ENCODE results near the gene MGAT5. TPM values are rescaled to one million over a fixed set of nuclear protein-coding genes. Genes with fewer than 3 reads are reported as not detected.
"Not testable (repeated sequence)": the region's sequence is repeated elsewhere in the genome, so short reads cannot be mapped to it uniquely, and the experiment has no call there.

Gene MGAT5
- total RNA-seq, 2 experiments from 2014 or later: 48.5 to 54.3 TPM

DNA sequence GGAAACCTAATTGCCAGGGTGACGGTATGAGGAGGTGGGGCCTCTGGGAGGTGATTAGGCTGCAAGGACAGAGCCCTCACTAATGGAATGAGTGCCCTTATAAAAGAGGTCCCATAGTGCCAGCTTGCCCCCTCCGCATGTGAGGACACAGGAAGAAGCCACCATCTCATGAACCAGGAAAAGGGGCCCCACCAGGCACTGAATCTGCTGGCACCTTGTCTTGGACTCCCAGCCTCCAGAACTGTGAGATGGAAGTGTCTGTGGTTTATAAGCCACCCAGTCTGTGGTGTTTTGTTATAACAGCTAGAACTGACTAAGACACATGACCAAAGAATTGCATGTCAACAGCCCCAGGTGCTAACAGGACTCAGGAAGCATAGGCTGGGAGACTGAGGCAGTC lies 214.3 kb downstream of the MGAT5 start:
- H3K4me3 Mint-ChIP-seq: no peak overlapping the region
- no peak for DNase-seq
- no peaks in the 10 kb centered on the region for H3K4me1 Mint-ChIP-seq (ENCODE audit: low read depth)
- ChIA-PET POLR2A (no interaction called here), CTCF (interaction anchor here (1.2 kb wide), 1 partner anchor 66 kb away, joined by 3 read pairs; no protein-coding TSS in a partner anchor)
- no peak for ATAC-seq
- no peaks in the 10 kb centered on the region for H3K36me3 Mint-ChIP-seq (ENCODE audit: low read depth)
- no peaks in the 10 kb centered on the region for H3K27me3 Mint-ChIP-seq (ENCODE audit: low read depth)
- peaks cover 5% of the 10 kb centered on the region for H3K9me3 Mint-ChIP-seq (ENCODE audit: insufficient read depth)
- no peak overlapping the region for H3K27ac Mint-ChIP-seq

DNA sequence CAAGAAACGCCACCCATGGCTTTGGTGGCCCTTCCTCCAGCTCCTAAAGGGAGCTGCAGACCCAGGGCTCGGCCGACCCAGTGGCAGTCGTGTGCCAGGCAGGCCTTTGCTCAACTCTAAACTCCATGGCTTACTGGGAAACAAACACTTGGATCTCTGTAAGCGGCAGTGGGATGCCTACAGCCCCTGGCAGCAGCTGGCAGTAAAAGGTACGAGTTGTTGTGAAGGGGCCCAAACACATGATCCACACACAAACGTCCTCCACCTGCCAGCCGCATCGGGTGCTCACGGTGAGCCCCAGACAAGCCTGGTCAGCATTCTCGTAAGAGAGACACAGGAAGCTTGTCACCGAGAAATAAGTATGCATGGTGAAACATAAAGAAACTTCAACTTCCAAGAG lies 214.9 kb downstream of the MGAT5 start:
- no peak for DNase-seq
- H3K4me3 Mint-ChIP-seq: no peak overlapping the region
- no peak overlapping the region for H3K27ac Mint-ChIP-seq
- H3K4me1 Mint-ChIP-seq (ENCODE audit: low read depth): no peaks in the 10 kb centered on the region
- H3K36me3 Mint-ChIP-seq (ENCODE audit: low read depth): no peaks in the 10 kb centered on the region
- H3K27me3 Mint-ChIP-seq (ENCODE audit: low read depth): peaks cover 2% of the 10 kb centered on the region
- no peak for ATAC-seq
- POLR2A ChIA-PET: no interaction called here
- peaks cover 11% of the 10 kb centered on the region for H3K9me3 Mint-ChIP-seq (ENCODE audit: insufficient read depth)
- CTCF ChIA-PET: interaction anchor here (1.2 kb wide), 1 partner anchor 66 kb away, joined by 3 read pairs; no protein-coding TSS in a partner anchor

GRCh38 chr2:134469516-134470115 lies 215.7 kb downstream of the MGAT5 start:
- Mint-ChIP-seq H3K9me3 (ENCODE audit: insufficient read depth) (peaks cover 14% of the 10 kb centered on the region), H3K4me3 (no peak overlapping the region), H3K36me3 (ENCODE audit: low read depth) (no peaks in the 10 kb centered on the region), H3K27ac (no peak overlapping the region), H3K4me1 (ENCODE audit: low read depth) (no peaks in the 10 kb centered on the region), H3K27me3 (ENCODE audit: low read depth) (peaks cover 10% of the 10 kb centered on the region)
- ChIA-PET CTCF (interaction anchor here (1.4 kb wide), 1 partner anchor 17 kb away, joined by 3 read pairs; no protein-coding TSS in a partner anchor), POLR2A (no interaction called here)
- no peak for ATAC-seq
- no peak for DNase-seq

DNA sequence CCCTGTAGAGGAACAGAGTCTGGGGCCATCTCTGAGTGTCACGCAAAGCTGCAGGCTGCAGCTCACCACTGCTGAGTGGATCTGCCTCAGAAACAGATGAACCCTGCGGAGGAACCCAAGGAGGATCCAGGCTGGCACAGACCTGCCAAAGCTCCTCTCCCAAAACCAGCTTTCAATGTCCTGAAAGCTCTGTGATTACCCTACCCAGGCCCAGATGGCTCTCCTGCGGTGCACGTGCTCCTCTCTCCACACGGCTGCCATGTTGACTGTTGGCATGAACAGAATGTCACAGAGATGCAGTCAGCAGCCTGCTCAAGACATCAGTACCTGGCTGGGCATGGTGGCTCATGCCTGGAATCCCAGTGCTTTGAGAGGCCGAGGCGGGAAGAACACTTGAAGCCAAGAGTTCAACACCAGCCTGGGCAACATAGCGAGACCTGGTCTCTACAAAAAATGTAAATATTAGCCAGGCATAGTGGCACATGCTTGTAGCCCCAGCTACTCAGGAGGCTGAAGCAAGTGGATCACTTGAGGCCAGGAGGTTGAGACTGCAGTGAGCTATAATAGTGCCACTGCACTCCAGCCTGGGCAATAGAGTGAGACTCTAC lies 216.8 kb downstream of the MGAT5 start:
- DNase-seq (no peak), ATAC-seq (no peak)
- H3K36me3 Mint-ChIP-seq (ENCODE audit: low read depth): no peaks in the 10 kb centered on the region
- H3K4me3 Mint-ChIP-seq: no peak overlapping the region
- CTCF ChIA-PET: interaction anchor here (1.4 kb wide), 1 partner anchor 18 kb away, joined by 3 read pairs; no protein-coding TSS in a partner anchor
- H3K9me3 Mint-ChIP-seq (ENCODE audit: insufficient read depth): peaks cover 14% of the 10 kb centered on the region
- H3K4me1 Mint-ChIP-seq (ENCODE audit: low read depth): no peaks in the 10 kb centered on the region
- H3K27ac Mint-ChIP-seq: no peak overlapping the region
- H3K27me3 Mint-ChIP-seq (ENCODE audit: low read depth): peaks cover 10% of the 10 kb centered on the region
- POLR2A ChIA-PET: no interaction called here

- H3K4me1 Mint-ChIP-seq (ENCODE audit: low read depth); H3K27ac Mint-ChIP-seq; POLR2A ChIA-PET; H3K4me3 Mint-ChIP-seq; H3K36me3 Mint-ChIP-seq (ENCODE audit: low read depth); ATAC-seq; DNase-seq; CTCF ChIA-PET: not testable (repeated sequence)
- H3K27me3 Mint-ChIP-seq (ENCODE audit: low read depth): peaks cover 17% of the 10 kb centered on the region
- H3K9me3 Mint-ChIP-seq (ENCODE audit: insufficient read depth): peaks cover 14% of the 10 kb centered on the region
Measured at GRCh38 chr2:134476982-134477381, 223.1 kb downstream of the MGAT5 start.

GRCh38 chr2:134479696-134480330 lies 225.9 kb downstream of the MGAT5 start:
- H3K4me3 Mint-ChIP-seq: no peak overlapping the region
- ChIA-PET CTCF (no interaction called here), POLR2A (no interaction called here)

GRCh38 chr2:134482131-134482723 lies 228.4 kb downstream of the MGAT5 start:
- no peaks in the 10 kb centered on the region for H3K36me3 Mint-ChIP-seq (ENCODE audit: low read depth)
- H3K27ac Mint-ChIP-seq: no peak overlapping the region
- no peaks in the 10 kb centered on the region for H3K27me3 Mint-ChIP-seq (ENCODE audit: low read depth)
- ChIA-PET POLR2A (no interaction called here), CTCF (no interaction called here)
- H3K9me3 Mint-ChIP-seq (ENCODE audit: insufficient read depth): no peaks in the 10 kb centered on the region
- no peak for ATAC-seq
- no peak overlapping the region for H3K4me3 Mint-ChIP-seq
- no peak for DNase-seq
- H3K4me1 Mint-ChIP-seq (ENCODE audit: low read depth): no peaks in the 10 kb centered on the region

More at GRCh38 chr2:134479696-134480330, 225.9 kb downstream of the MGAT5 start:
- H3K36me3 Mint-ChIP-seq (ENCODE audit: low read depth): no peaks in the 10 kb centered on the region
- H3K27ac Mint-ChIP-seq: no peak overlapping the region
- no peaks in the 10 kb centered on the region for H3K4me1 Mint-ChIP-seq (ENCODE audit: low read depth)
- H3K27me3 Mint-ChIP-seq (ENCODE audit: low read depth): peaks cover 7% of the 10 kb centered on the region
- ATAC-seq (no peak), DNase-seq (no peak)
- H3K9me3 Mint-ChIP-seq (ENCODE audit: insufficient read depth): no peaks in the 10 kb centered on the region

DNA sequence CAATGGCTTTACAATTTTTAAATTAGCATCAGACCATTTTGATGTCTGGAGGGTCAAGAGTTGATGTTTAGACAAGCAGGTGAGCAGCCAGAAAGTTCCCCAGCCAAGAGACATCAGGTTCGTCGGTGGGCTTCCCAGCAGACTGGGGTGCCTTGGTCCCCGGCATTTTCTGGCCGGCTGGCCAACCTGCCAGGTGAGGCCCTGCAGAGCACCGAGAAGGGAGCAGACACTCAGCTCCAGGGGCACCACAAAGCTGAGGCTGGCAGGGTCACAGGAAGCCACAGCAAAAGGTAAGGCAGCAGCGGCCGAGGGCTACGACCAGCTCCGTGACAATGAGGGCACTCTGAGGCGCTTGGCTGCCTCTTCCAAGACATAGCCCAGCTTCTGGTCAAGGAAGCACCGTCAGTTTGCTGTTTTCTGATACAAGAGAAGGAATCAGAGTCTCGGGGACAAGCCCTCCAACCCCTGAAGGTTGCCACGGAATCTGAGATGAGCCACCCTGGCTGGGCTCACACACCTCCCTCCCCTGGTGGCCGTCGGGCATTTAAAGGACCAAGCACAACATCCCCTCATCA lies 229.0 kb downstream of the MGAT5 start:
- H3K9me3 Mint-ChIP-seq (ENCODE audit: insufficient read depth): no peaks in the 10 kb centered on the region

GRCh38 chr2:134489732-134490384 lies 236.0 kb downstream of the MGAT5 start:
- ATAC-seq (no peak), DNase-seq (no peak)

More for the DNA sequence above, 229.0 kb downstream of the MGAT5 start:
- Mint-ChIP-seq H3K36me3 (ENCODE audit: low read depth) (no peaks in the 10 kb centered on the region), H3K4me3 (no peak overlapping the region), H3K27me3 (ENCODE audit: low read depth) (no peaks in the 10 kb centered on the region), H3K27ac (no peak overlapping the region), H3K4me1 (ENCODE audit: low read depth) (no peaks in the 10 kb centered on the region)
- DNase-seq: no peak
- CTCF ChIA-PET: no interaction called here
- no peak for ATAC-seq
- POLR2A ChIA-PET: no interaction called here

GRCh38 chr2:134490559-134490958 lies 236.7 kb downstream of the MGAT5 start:
- H3K27ac Mint-ChIP-seq: no peak overlapping the region
- no peak overlapping the region for H3K4me3 Mint-ChIP-seq
- ChIA-PET POLR2A (no interaction called here), CTCF (no interaction called here)
- H3K36me3 Mint-ChIP-seq (ENCODE audit: low read depth): no peaks in the 10 kb centered on the region
- H3K4me1 Mint-ChIP-seq (ENCODE audit: low read depth): no peaks in the 10 kb centered on the region
- H3K9me3 Mint-ChIP-seq (ENCODE audit: insufficient read depth): no peaks in the 10 kb centered on the region
- ATAC-seq (no peak), DNase-seq (no peak)
- peaks cover 12% of the 10 kb centered on the region for H3K27me3 Mint-ChIP-seq (ENCODE audit: low read depth)

More at GRCh38 chr2:134489732-134490384, 236.0 kb downstream of the MGAT5 start:
- Mint-ChIP-seq H3K4me3 (no peak overlapping the region), H3K36me3 (ENCODE audit: low read depth) (no peaks in the 10 kb centered on the region), H3K27me3 (ENCODE audit: low read depth) (peaks cover 12% of the 10 kb centered on the region), H3K4me1 (ENCODE audit: low read depth) (no peaks in the 10 kb centered on the region), H3K27ac (no peak overlapping the region), H3K9me3 (ENCODE audit: insufficient read depth) (no peaks in the 10 kb centered on the region)
- POLR2A ChIA-PET: no interaction called here
- CTCF ChIA-PET: no interaction called here

DNA sequence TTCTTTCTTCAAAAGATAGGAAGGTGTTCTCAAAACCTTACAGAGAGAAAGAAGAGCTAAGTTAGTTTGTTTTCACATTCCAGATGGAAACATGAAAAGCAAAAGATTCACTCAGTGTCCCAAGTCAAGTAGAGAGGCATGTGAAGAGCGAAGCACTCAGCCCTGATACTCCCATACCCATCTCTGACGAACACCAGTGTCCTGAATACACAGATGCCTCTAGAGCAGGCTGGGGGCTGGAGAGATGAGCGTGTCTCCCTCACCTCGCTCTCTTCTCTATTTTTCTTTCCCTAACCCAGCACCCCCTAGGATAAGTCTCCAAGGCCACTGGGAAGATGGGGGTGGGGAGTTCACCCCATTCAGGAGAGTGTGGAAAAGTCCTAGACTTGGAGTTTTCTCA lies 237.2 kb downstream of the MGAT5 start:
- H3K9me3 Mint-ChIP-seq (ENCODE audit: insufficient read depth): no peaks in the 10 kb centered on the region
- ChIA-PET CTCF (no interaction called here), POLR2A (no interaction called here)
- H3K36me3 Mint-ChIP-seq (ENCODE audit: low read depth): no peaks in the 10 kb centered on the region
- DNase-seq (no peak), ATAC-seq (no peak)
- peaks cover 12% of the 10 kb centered on the region for H3K27me3 Mint-ChIP-seq (ENCODE audit: low read depth)
- H3K4me3 Mint-ChIP-seq: no peak overlapping the region
- H3K4me1 Mint-ChIP-seq (ENCODE audit: low read depth): no peaks in the 10 kb centered on the region
- H3K27ac Mint-ChIP-seq: no peak overlapping the region

Measured in activated CD8-positive, alpha-beta T cell treated with anti-CD3 and anti-CD28 coated beads, Interleukin-2, amount 10 ng/mL, durations not matched to agents 7 days and 5 days (primary cell).